HL-60/S4 treated with phorbol 12-myristate 13-acetate at 8.2 ng/mL for 4 days and 3 days (cell line): Measurements from ENCODE around the gene MEFV.

Experiments used
- in situ Hi-C: fragments of 300-500 bp; cut with MboI; formaldehyde crosslinking; loops from 2 replicates; pipeline ENCODE4 v1.15.0; 2022; ENCODE audit warnings: low sequenced_read_pairs

The MEFV gene

DNA sequence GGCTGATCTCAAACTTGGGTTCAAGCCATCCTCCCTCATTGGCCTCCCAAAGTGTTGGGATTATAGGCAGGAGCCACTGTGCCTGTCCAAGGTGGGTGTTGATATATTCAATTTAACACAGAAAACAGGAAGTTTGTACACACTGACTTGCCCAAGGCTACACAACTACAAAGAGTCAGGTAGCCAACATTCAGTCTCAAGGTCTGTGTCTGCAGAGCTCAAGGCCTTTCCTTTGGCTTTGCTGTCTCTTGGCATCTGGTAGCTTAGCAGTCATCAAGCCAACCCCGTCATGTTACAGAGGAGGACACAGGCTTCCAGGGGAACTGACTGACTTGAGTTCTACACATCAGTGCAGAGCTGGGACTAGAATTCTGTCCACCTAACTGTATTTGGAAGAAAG, 11.9 kb upstream of the MEFV start:
- in situ Hi-C loops: no loop called here

DNA sequence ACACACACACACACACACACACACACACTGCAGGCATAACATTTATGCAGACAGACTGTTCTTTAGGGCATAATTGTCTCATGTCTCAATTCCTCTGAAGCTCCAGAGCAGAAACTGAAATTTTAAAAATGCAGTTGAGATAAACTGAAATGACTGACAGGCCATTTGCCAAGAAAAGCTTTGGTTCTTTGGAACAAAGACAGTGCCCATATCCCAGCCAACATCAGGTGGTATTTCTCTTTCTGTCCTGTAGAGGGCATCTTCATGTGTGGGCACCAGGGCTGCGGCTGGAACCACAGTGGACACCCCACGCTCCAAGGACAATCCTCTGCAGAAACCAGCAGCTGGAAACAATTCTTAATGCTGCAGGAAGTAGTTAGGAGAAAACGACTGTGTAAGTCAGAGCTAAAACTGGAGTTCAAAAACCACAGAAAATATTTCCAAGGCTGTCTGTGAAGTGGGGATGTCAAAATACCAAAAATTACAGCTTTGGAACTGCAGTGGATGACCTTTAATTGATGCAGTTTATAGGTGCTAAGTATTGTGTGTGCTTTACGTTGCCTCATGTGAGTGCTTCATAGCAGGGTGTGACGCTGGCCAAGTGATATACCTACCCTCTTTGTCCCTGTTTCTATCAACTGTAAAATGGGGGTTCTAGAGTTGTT, 10.6 kb upstream of the MEFV start:
- in situ Hi-C loops: no loop called here

DNA sequence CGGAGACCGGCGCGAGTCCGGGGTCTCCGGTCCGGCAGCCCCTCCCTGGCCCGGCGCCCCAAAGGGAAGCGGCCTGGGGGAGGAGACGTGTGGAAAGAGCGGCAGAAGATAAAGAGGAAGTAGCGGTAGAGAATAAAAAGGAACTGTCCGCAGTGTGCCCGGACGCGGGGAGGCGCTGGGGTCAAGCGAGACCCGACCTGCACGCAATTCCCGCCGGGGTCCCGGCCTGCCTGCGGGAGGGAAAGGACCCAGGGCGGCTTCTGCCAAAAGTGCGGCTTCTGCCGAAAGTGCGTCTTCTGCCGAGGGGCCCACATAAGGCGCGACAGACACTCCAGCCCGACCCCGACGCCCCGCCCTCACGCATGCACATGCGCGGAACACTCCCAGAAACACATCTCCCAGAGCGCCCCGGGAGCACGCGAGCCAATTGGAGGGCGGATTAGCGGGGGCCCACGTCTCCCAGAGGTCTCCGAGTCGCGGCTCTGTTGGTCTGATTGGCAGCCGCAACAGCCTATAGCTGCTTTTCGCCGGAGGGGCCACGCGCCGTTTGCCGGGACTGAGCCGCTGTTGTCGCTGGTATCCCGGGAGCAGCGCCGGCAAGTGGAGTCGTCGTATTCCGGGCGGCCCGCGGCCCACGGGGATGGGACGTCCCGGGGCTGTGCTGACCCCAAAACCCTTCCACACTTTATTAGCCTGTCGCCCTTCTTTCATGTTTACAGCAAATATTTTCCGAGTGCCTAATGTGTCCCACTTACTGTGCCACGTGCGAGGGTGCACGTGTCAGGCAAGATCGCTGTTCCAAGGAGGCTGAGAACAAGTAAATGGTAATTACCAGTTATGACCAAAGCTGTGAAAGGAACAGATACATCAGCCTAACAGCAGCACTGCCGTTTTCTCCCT, 8.0 kb upstream of the MEFV start:
- in situ Hi-C loops: no loop called here

DNA sequence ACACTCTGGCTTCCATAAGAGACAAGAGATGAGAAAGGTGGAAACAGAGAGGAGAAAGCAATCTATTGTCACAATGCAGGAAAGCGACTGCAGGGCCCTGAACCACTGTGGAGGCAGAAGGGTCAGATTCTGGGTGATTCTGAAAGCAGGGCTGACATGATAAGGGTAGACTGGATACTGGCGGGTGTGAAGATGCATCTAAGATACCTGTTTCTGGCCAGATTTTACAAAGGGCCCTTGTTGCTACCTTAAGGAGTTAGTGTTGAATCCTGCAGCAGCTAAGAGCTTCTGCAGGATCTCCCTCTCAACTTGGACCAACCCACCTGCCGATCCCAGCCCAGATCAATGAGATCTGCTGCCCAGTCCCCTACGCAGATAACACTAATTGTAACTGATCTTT, 6.1 kb upstream of the MEFV start:
- in situ Hi-C loops: no loop called here

DNA sequence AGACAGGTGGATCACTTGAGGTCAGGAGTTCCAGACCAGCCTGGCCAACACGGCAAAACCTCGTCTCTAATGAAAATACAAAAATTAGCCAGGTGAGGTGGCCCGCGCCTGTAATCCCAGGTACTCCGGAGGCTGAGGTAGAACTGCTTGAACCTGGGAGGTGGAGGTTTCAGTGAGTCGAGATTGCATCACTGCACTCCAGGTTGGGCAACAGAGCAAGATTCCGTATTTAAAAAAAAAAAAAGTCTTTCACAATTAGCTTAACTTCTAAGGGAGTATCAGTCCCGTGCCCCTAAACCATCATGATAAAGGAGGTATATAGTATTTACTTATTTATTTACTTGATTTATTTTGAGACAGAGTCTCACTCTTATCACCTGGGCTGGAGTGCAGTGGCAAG, 3.4 kb upstream of the MEFV start:
- in situ Hi-C loops: no loop called here

DNA sequence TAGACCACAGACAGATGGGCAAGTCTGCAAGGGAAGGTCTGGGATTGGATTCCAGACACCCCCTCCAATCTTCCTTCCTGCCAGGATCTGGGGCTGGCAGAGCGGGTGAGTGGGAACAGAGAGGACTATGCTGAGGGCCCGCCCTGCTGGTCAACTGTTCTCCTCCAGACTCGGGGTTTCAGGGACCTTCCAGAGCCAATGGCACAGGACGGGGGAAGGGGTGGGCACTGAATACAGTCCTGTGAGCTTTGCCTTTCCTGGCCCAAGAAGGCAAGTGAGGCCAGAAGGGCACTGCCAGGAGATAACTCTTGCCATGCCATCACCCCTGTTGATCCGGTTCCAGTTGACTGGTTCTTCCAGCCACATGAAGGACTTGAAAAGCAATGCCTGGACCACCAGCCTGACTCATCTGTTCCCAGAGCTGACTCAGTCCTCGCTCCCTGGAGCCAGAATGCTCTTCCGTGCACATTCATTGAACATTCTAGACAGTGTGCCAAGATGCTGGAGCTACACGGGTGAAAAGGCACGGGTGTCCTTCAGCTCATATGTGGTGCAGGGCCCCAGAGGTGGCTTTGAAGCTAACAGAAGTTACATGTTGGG, 533 bp upstream of the MEFV start:
- in situ Hi-C loops: no loop called here

DNA sequence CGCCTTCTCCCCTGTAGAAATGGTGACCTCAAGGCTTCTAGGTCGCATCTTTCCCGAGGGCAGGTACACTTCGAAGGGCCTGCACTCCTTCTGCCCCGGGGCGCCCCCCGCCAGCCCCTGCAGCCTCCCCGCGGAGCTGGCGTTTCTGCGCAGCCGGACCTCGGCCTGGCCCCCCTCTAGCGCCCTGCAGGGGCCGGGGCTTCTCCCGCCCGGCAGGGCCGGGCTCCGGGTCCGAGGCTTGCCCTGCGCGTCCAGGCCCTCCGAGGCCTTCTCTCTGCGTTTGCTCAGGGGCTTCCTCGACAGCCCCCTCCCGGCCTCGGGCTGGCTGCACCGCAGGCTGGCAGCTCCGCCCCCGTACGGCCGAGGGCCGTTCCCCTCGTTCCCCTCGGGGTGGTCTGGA, 2.1 kb downstream of the MEFV start:
- in situ Hi-C loops: no loop called here

DNA sequence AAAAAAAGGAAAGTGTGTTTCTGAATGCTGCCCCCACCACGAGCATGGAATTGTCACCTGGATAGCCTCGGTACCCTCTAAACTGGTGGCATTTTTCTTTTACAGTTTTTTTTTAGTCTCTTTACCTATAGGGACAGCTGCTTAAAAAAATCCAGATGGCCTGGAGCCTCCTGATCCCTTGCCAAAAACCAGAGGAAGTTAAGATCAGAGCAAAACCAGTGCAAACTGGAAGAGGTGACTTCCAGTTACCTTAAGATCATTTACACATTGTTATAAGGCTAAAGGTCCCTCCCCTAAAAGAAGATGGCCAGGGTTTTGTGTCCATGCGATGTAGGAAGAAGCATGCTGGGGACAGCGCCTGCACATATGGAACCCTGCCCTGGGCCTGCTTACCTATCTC, 3.5 kb downstream of the MEFV start:
- in situ Hi-C loops: no loop called here

DNA sequence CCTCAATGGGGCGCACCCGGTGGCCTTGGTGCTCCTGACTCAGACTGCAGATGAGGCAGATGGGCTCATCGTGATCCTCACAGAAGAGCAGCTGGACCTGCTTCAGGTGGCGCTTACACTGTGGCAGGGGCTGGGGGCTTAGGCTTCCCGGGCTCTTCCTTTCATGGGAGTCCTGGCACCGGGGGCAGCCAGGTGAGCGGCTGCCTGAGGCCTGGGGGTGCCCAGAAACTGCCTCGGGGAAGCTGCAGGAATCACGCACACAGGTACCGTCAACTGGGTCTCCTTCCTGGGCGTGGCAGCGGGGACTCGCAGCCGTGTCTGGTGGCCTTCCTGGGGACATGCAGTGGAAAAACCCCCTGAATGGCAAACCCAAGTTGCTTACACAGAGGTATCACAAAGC, 7.0 kb downstream of the MEFV start:
- in situ Hi-C loops: no loop called here

DNA sequence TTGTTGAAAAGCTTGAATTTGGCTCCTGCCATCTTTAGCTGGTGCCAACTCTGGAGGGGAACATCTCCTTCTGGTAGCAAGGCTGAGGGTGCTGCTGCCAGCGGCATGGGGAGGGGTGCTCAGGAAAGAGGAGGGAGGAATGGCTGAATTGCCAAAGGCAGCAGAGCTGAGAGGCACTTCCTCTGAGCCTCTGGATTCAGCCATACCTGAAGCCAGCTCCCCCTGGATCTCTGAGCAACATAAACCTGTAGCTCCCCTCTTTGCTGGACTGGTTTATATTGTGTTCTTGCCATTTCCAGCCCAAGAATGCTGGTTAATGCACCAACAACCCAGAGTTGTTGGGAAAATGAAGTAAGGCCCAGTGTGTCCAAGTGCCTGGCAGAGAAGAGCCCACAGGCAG, 7.4 kb downstream of the MEFV start:
- in situ Hi-C loops: no loop called here

DNA sequence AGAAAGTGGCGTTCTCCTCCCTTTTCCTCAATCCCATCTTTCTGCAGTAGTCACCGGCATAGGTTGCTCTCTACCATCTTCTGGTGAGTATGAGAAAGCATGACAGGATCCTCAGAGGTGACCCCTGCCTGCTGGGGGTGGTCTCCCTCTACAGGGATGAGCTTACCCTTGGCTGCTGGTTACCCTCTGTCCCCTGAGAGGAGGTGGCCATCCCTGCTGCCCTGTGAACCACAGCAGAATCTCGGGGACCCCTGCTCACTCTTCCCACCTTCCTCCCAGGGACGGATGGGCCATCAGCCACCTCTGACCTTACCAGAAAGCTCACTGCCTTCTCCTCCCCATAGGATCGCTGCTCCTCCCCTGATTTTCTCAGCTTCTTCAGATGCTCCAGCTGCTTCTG, 7.8 kb downstream of the MEFV start:
- in situ Hi-C loops: no loop called here

DNA sequence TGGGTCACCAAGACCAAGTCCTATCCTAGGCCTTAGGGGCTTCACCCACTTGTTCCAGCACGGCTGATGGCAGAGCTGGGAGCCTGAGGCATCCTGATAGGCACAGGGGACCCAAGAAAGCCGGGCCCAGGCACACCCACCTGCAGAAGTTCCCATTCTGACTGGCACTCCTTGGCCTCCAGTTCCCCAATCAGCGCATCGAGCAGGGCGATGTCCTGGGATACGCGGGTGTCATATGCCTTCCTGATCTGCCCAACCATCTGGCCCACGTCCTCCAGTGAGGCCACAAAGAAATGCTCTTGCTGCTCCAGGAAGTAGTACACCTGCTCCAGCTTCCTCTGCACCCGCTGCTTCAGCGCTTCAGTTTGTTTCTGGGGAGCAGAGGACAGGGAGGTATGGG, 9.6 kb downstream of the MEFV start:
- in situ Hi-C loops: no loop called here

DNA sequence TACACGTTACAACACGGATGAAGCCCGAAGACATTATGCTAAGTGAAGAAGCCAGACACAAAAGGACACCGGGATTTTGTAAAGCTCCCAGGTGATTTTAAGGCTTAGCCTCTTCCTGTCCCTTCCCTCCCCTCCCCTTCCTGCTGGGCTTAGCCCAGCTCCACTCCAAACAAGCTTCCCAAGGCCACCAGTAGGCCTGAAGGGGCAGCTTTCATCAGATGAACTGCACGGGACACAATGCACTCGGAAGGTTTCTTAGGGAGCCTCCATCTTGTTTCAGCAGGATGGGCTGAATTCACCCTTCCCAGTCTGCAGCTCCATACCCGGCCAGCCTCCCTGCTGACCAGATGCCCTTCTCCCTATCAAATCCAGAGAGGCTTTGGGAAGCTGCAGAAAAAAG, 10.4 kb downstream of the MEFV start:
- in situ Hi-C loops: no loop called here

DNA sequence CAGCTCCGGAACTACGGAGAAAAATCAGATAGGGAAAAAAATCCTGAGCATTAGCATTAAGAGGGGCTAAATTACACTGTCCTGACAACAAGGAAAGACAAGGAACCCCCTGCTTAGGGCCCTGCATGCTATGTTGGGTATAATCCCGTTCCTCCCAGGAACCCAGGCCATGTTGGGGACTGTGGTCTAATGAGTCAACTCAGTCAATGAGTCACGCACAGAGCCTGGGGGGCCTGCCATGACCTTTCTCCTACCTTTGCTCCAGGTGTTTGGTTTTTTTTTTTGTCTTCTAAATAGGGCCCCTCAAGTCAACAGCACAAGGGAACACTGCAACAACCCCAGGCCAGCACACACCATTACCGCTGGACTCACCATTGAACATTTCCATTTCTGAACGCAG, 12.6 kb downstream of the MEFV start:
- in situ Hi-C loops: no loop called here

DNA sequence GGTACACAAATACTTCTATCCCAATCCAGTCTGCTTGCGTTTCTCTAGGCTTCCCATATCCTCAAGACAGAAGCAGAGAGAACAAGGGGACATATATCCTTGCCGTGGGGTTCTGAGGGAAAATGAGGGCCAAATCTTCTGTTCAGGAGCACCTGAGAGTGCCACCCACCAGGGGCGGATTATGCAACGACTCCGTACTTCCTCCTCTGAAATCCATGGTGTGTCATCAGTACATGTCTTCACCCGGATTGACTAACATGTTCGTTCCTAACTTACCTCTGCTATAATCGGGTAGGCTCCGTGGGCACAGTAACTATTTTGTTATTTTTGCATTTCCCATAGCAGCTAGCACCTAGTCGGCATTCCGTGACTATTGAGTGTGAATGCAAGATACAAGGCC, 13.7 kb downstream of the MEFV start:
- in situ Hi-C loops: no loop called here

DNA sequence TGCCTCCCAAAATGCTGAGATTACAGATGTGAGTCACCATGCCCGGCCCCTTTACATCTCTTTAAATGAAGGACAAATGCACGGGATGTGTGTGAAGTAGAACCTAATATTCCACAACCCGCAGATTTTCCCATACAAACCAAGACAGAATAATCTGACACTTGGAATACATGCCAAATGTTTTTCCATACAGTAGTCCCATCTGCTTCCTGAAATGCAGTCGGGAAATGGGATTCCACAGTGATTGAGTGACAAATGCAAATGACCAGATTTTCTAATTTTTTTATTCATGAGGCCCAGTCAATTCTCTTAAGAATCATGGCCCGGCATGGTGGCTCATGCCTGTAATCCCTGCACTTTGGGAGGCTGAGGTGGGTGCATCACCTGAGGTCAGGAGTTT, 14.7 kb downstream of the MEFV start:
- in situ Hi-C loops: no loop called here

DNA sequence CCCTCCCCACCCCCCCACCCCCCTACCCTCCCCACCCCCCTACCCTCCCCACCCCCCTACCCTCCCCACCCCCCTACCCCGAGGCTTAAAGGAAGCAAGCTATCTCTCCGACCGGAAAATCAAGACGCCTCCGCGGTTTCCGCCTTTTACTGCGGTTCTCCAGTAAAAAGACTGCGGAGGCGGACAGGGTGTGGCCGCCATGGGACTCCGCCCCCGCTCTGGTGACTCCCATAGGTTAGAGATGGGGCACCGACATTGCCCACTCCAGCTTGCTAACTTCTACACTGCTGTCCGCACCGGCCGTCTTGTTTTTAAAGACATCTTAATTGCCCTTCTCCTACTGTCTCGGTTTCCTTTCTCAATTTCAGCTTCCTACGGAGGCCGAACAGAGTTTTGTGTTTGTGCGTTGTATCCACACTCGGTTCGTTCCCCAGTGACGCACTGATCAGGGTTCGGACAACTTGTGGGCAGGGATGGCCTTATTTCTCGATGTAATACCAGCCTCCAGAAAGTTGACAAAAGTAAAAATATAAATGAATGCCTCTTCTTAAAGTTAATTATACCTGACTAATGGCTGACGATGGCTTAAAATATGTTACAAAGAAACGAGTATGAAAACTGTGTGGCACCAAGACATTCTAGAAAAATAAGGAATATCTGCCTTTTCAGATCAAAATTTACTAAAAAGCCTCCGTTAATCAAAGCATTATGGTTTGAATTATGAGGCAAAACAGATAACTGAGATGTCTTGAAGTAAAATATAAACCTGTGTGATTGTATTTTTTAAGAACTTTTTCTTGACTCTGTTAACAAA, 20.4 kb downstream of the MEFV start:
- in situ Hi-C loops: no loop called here

DNA sequence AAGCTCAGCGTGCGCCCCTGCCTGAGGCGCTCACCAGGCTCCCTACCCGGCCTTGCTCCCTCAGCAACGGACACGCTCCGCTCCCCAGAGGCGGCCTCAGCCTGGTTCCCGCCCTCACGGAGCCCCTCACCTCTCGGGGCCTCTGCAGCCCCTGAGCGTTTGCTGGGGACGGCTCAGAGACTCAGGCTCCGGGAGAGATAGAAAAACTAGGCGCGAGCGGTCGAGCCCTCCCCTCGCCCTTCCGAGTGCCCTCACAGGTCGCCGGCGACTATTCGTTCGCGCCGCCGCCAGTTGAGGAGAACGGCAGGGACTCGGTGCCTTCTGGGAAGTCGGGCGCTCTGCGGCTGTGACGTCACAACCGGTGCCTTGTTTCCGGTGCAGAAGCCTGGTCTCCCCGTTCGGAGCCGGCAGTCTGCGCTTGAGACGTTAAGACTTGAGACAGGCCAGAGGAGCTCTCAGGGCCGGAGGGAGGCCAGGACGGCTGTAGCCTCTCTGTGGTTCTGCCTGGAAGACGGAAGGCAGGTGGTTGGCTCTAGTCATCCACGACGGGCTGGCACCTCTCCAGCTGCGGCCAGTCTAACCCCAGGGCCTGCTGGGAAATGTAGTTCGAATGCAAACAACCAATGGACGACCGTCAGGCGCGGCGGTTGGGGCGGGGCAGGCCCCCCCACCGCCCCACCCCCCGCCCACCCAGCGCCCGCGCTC, 21.4 kb downstream of the MEFV start, which contains the start of gene ZNF200:
Gene ZNF200, minus strand, starts transcription at position 302 of the 705 bp plus-strand sequence. CDS start 1,403 bp downstream, outside the sequence.
- in situ Hi-C loops: no loop called here

DNA sequence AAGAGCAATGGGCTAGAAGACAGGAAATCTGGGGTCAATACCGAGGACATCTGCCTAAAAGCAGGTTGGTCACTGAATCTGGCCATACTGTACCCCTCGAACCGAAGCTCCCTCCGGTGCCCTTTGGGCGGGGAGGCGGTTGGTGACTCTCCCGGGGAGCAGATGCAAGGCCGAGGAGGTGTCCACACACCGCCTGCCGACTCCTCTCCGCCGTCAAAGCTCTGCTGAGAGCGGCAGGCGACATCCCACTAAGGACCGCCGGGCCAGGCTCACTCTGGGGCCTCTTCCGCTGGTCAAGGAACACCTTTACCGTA, 21.9 kb downstream of the MEFV start:
- in situ Hi-C loops: no loop called here

DNA sequence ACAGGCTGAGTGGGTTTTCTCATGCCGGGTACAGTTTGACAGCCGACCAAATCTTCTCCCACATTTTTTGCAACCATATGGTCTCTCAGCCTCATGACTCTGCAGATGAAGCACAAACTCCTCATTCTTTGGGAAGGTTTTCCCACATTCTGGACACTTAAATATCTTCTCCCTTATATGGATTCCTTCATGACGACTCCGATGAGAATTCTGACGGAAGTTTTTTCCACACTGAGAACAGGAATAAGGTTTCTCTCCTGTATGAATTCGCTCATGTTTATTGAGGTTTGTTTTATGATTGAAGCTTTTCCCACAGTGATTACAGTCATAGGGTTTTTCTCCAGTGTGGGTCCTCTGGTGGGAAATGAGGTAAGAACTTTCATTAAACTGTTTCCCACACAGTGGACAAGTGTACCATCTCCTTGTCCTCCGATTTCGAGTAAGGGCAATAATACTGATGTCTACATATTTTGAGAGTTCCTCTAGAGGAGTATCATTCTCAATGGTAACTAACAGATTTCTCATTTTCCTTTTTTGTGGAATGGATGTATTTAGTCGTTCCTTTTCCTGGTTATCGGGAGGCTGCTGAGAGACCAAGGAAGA, 32.4 kb downstream of the MEFV start:
- in situ Hi-C loops: no loop called here
